HG03108 (cell line): ENCODE data around the gene ELL3.
"Not testable (repeated sequence)": the region's sequence is repeated elsewhere in the genome, so short reads cannot be mapped to it uniquely, and the experiment has no call there.

ENCODE experiments used
- ATAC-seq: cut with Tn5 transposase; IDR thresholded peaks from one replicate; pipeline ENCODE4 v1.9.1; 2021; ENCODE audit warnings: moderate library complexity; ENCODE audit not compliant: unreplicated experiment

ELL3 gene, protein sequence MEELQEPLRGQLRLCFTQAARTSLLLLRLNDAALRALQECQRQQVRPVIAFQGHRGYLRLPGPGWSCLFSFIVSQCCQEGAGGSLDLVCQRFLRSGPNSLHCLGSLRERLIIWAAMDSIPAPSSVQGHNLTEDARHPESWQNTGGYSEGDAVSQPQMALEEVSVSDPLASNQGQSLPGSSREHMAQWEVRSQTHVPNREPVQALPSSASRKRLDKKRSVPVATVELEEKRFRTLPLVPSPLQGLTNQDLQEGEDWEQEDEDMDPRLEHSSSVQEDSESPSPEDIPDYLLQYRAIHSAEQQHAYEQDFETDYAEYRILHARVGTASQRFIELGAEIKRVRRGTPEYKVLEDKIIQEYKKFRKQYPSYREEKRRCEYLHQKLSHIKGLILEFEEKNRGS

DNA sequence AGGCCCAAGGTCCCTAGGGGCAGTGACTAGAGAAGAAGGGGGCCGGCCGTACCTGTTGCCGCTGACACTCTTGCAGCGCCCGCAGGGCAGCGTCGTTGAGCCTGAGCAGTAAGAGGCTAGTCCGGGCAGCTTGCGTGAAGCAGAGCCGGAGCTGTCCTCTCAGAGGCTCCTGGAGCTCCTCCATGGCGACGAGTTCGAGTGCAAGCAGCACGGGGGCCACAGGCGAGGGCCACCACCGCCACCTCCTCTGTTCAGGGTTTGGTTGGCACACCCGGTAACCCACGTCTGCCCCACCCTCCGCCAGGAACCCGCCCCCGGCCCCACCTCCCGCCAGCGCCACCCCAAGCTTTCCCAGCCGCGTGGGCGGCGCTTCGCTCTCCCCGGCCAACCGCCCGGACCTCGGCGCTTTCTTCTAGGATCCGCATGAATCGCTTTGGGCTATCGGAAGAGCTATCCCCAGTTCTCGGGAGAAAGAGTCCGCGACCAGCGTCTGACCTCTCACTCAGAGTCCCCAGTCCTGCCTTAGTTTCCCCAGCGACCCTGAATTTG lies at the start of gene ELL3:
Gene ELL3 (minus strand): TSS at position 249 of the 549 bp plus-strand sequence. CDS start 65 bp downstream, at position 184.
- peak; percentile 31 for ATAC-seq

DNA sequence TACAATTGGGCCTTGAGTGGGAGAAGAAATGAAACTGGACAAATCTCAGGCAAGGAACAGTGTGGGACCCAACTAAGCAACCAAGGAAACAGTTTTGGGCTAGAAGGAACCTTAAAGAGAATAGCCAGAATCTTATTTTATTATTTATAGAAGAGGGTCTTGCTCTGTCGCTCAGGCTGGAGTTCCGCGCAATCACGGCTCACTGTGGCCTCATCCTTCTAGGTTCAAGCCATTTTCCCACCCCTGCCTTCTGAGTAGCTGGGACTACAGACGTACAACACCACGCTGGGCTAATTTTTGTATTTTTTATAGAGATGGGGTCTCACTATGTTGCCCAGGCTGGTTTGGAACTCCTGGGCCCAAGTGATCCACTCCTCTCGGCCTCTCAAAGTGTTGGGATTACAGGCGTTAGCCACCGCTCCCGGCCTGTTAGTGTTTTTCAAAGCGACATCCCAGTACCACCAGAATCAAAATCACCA lies 49.3 kb upstream of the ELL3 start:
- ATAC-seq = no peak

DNA sequence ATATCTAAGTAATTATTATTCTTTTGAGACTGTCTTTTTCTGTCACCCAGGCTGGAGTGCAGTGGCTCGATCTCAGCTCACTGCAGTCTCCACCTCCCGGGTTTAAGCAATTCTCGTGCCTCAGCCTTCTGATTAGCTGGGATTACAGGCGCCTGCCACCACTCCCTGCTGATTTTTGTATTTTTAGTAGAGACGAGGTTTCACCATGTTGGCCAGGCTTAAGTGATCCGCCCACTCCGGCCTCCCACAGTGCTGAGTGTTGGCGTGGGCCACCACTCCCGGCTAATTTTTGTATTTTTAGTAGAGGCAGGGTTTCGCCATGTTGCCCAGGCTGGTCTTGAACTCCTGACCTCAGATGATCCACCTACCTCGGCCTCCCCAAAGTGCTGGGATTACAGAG lies 48.5 kb upstream of the ELL3 start:
- ATAC-seq = not testable (repeated sequence)

DNA sequence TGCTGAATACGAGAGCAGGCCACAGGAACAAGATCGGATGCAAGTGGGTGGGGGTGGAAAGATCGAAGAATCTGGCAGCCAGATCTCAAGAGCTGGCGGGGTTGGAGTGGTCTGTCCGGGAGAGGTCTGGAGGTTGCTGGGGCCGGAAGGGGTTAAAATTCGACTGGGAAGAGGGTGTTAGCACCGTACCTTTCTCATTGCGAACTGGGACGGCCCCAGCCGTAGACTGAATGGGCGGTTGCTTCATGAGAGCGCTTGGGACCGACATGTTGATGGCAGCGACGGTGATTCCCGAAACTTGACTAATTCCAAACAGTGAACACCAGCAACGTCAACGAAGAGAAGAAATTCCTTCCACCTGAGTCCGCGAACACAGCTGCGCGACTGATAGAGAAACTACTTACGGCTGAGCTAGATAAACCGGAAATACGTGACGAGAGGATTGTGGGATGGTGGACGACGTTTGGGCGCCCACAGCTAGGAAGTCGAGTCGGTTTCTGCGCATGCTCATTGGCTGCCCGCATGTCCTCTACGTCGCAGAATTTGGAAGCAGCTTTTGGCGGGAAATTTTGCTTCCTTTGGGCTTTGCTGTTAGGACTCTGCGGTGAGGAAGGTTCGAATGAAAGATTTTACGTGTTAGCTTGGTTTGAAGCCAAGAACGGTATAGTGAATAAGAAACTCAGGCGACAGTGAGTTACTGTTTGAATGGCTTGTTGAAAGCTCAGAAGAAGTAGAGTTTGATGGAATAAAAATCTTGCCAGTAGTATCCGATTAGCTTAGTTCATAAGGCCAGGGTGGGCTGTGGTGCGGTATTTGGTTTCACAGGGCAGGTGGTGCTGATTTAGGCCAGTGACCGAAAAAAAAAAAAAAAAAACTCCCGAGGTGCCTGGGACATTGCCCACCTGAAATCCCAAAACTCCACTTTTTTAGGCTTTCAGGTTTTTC lies 47.8 kb upstream of the ELL3 start, which contains the start of gene MFAP1:
Gene MFAP1 (minus strand): TSS at position 389 of the 945 bp plus-strand sequence. CDS start 121 bp downstream, at position 268.
- peak; percentile 57 for ATAC-seq

DNA sequence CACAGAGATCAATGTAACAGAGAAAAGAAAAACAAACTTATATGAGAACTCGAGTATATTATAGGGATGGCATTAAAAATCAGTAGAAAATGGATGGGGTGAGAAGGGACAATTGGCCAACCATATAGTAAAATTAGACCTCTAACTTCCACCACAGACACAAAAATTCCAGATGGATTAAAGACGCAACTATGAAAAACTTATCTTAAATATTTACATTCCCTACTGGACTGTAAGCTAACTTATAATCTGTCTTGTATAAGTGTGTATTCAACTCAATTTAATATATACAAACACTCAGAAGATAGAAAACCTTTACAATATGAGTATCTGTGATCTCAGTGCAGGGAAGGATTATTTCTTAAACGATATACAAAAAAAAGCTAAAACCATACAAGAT lies 44.7 kb upstream of the ELL3 start:
- ATAC-seq = no peak

DNA sequence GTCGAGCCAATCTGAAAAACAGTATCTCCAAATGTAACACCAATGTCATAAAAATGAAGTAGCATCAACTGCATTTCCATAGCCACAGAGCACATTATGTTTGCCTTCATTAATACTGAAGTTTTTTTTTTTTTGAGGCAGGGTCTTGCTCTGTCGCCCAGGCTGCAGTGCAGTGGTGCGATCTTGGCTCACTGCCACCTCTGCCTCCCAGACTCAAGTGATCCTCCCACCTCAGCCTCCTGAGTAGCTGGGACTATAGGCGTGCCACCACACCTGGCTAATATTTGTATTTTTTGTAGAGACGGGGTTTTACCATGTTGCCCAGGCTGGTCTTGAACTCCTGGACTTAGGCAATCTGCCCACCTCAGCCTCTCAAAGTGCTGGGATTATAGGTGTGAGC lies 38.3 kb upstream of the ELL3 start:
- ATAC-seq = not testable (repeated sequence)

DNA sequence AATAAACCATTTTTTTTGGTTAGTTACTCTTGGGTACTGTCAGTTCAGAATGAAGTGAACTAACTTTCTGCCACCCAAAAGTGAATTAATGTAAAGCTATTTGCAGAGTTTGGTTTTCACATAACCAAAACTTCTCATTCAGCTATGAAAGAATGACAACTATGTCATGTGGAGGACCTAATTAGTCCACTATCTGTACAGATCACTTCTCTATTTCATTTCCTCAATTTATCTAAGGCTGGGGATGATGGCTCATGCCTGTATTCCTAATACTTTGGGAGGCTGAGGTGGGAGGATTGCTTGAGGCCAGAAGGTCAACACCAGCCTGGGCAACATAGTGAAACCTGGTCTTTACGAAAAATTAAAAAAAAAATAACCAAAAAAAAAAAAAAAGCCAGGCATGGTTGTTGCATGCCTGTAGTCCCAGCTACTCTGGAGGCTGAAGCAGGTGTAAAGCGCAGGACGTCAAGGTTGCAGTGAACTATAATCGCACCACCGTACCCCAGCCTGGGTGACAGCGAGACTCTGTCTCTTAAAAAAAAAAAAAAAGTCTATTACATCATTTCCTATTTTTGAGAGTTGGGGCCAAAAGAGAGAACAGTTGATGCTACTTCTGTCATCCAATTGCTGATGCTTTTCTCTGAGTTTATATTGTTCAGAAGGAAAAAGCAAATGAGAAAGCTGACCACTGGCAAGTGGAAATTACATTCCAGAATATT lies 32.4 kb upstream of the ELL3 start:
- peak; percentile 51 for ATAC-seq

DNA sequence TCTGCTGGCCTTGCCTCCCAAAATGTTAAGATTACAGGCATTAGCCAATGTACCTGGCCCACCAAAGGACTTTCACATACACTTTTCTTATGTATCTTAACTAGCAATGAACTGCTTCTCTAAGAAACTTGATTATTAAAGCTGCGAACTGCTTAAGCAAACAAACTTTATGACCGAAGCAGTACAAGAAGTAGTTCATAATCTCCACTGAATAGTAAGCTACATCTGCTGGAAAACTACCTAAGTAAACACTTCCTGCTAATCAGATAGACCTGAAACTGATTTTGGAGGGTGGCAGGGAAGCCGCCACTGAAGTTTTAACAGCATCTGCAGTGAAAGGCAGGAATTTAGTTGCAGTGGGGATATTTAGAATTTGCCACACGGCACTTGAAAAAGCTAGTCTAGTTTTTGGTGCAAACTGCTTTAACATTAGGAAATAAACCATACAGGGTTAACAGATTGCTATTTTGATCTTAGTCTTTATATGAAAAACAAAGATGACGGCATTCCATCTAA lies 31.7 kb upstream of the ELL3 start:
- no peak for ATAC-seq

DNA sequence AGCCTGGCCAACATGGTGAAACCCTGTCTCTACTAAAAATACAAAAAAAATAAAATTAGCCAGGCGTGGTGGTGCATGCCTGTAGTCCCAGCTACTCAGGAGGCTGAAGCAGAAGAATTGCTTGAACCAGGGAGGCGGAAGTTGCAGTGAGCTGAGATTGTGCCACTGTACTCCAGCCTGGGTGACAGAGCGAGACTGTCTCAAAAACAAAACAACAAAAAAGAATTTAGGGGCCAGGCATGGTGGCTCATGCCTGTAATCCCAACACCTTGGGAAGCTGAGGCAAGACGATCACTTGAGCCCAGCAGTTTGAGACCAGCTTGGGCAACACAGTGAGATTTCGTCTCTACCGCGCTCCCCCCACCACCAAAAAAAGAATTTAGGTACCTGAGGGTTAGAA lies 25.9 kb upstream of the ELL3 start:
- ATAC-seq = not testable (repeated sequence)

DNA sequence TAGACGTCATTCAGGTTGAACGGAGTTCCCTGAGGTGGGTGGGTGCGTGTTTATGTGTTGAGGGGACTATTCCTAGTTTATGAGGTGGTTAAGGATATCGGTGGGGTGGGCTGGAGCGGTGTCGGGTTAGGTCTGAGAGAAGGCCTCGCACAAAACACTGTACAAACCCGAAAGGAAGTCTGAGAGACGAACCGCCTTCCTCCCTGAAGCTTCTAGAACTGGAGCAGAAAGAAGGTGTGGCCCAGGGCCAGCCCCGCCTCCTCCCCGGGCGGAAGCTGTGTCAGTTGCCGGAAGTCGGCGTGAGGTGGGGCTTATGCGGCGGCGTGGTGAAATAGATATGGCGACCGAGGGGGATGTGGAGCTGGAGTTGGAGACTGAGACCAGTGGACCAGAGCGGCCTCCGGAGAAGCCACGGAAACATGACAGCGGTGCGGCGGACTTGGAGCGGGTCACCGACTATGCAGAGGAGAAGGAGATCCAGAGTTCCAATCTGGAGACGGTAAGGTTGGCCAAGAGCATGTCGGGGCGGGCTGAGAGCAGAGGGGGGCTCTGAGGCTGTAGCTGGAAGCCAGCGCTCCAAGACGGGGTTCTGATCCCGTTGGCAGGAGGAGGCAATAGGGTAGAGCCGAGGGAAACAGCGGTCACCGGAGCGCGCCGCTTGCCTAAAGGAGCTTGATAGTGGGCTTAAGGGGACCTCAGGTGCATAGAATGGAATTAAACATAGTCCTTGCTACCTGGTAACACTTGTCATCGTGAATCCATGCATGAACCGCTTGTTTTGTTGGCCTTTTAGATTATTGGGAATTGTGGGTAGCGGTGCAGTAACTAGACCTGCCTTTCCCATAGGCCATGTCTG lies 23.7 kb upstream of the ELL3 start, which contains the start of gene HYPK:
Gene HYPK (plus strand): TSS at position 314 of the 856 bp plus-strand sequence. CDS start 24 bp downstream, at position 338.
- peak; percentile 85 for ATAC-seq

DNA sequence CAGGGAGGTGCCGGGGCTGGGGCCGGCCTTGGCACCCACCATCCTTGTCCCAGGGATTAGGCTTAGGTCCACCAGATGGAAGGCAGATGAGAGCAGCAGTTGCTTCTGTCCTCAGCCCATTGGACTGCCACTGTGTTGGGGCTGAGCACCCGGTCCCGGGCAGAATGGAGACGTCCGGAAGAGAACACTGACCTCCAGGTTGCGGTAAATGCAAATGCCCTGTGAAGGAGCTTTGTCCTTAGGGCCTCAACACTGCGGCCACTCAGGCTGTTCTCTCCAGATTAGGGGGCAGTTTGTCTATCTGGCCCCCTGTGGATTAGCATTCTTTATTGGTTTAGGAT lies 23.1 kb upstream of the ELL3 start, which contains the start of gene SERINC4:
Gene SERINC4 (minus strand): TSS at position 276 of the 341 bp plus-strand sequence. CDS start 234 bp downstream, at position 42.
- ATAC-seq = no peak

DNA sequence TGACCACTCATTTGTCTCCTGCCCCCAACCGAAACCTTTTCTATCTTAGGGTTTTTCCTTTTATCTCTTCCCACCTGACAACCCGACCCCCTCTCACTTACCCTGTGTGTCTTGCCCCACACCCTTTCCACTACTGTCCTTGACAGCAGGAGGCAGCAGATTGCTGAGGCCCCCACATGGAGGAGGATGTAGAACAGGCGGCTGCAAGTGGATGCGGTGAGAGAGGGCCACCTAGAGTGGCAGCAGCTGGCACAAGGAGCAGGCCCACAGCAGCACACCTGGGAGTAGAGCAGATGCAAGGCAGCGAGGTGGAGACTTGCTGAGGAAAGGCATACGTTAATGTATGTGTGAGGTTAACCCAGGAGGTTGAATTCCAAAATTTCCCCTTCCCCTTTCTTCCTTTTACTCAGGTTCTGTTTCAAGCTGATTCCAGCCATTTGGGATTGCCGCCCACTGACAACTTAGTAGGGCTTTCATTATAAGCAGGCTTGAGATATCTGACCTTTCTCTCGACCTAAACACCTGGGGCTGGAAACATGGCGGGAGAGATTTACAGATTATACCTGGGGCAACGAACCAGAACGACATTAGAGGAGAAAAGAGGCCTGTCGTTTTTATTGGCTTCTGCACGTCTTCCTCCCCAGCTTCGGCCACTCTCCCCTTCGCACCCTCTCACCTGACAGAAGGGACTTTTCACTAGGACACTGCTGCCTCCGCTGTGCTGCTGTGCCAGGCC lies 22.6 kb upstream of the ELL3 start:
- ATAC-seq = no peak

DNA sequence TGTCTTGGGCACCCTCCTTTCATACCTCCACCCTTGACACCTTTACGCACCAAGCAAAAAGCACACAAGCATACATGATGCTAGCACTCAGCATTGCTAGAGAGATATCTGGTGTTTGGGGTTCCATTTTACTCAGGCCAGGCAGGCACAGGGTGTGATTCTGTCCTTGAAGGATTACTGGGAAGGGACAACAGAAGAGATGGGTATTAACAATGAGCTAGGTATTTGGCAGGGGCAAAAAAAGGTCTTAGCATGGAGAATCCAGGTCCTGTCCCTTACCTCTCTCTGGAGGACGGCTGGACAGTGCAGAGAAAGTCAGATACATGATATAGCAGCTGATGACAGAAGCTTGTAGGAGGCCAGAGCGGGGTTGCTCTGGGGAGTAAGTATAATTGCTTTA lies 19.8 kb upstream of the ELL3 start:
- ATAC-seq = no peak

DNA sequence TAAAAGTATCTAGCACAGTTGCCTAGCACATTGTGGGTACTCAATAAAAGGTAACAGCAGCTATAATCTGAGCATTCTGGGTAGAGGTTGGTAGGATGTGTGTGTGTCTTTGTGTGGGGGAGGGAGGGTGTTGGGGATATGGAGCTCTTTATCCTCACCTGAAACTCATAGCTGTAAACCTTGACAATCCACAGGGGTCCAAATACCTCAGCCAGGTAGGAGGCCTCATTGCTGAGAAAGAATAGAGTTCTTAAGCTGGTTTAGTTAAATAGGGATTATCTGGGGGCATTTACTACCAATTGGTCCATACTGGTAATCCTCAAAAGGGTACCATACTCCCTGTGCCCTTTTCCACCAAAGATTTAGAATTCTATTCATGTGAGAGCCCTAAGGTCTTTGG lies 19.2 kb upstream of the ELL3 start:
- ATAC-seq = no peak

DNA sequence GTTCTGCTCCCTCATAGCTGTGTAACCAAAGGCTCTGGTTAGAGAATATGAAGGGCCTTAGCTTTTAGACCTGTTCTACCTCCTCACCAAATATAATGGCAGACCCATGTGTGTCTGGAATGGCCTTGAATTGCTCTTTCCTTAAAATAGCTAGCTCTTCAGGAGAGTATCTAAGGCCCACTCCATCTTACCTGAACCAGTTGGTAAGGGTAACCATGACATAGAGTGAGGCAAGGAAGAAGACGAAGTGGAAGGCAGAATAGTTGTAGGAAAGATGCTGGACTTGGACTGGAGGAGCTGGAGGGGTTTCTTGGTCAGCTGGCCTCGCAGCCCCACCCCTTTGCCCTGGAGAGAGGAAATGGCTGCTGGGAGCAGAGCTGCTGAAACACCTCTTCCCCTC lies 18.4 kb upstream of the ELL3 start:
- ATAC-seq = no peak

DNA sequence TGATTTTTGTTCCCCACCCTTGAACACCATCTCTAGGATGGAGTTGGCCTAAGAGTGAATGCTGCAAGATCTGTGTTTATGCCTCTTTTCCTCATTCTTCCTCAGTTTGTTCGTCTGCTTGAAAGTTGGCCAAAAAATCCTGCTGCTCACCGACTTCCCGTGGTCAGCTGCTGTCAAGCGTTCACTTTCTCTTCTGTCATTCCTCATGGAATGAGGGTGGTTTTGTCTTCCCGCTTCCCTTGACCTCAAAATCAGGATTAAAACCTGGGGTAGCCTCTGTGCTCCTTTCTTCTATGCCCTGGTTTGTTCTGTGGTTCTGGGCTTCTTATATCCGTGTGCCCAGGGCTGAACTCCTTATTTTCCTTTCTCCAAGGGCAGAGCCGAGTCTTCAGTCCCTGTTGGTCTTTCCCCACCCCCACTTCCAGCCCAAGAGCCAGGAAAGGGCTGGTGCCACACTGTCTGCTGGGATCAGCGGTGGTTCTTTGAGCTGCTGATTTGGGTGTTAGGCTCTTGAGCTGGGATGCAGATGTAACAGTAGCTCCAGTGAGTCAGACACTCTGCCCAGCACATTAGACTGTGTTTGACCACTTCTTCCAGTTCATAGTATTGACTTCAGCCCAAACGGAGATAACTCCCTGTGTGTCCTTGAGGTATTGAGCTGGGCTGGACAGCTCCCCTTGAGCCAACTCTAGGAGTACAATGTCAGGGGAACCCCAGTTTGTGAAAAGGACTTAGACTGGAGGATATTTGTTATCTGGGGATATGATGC lies 17.7 kb upstream of the ELL3 start:
- ATAC-seq = no peak

DNA sequence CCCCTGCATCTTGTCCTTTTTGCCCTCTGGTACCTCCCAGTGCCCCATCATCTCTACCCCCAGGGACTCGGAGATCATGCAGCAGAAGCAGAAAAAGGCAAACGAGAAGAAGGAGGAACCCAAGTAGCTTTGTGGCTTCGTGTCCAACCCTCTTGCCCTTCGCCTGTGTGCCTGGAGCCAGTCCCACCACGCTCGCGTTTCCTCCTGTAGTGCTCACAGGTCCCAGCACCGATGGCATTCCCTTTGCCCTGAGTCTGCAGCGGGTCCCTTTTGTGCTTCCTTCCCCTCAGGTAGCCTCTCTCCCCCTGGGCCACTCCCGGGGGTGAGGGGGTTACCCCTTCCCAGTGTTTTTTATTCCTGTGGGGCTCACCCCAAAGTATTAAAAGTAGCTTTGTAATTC lies 16.9 kb upstream of the ELL3 start:
- no peak for ATAC-seq
